HCT116 (cell line): ENCODE measurements around the gene PIGBOS1. TPM values are rescaled to one million over a fixed set of nuclear protein-coding genes. Genes with fewer than 3 reads are reported as not detected.

Experiments used
- ATAC-seq: fragments of 200-7000 bp; cut with Tn5 transposase; 2 replicates; pipeline ENCODE4 v1.9.1; 2020; ENCODE audit warnings: mild to moderate bottlenecking, moderate library complexity
- BruUV-seq: library from RNA; stranded (reverse); fragments of 400-500 nt; replicated peaks from 2 replicates; lab custom pipeline; 2021; lab: Mats Ljungman, UMichigan
- CTCF ChIA-PET: fragments of 300-600 bp; sonication (Branson Sonifier 250); formaldehyde crosslinking; loops from one replicate; lab custom pipeline; 2021; ENCODE audit warnings: antibody characterized with exemption; lab: Charles Lee
- POLR2A ChIA-PET: fragments of 300-600, 350-600 bp; sonication (Branson Sonifier 250); formaldehyde crosslinking; loops from one replicate; lab custom pipeline; 2021; ENCODE audit warnings: antibody characterized with exemption; lab: Charles Lee
- RAD21 ChIA-PET, 2 experiments: fragments of 300-600 bp; sonication (Branson Sonifier 250); formaldehyde crosslinking; loops; one replicate each; lab custom pipeline; 2023; ENCODE audit warnings: low total read pairs in 2 of 2; ENCODE audit not compliant: uncharacterized antibody in 2 of 2, unreplicated experiment in 2 of 2, low non-redundant PET in 1 of 2; lab: Charles Lee
- DNase-seq: peaks from one replicate; pipeline ENCODE4 v3.0.0-alpha.2; 2010; ENCODE audit warnings: low read depth, low spot score
- H2AFZ ChIP-seq: fragments of 200-600 bp; shearing (Covaris generic), sonication (generic); 2 replicates; pipeline ENCODE4 v1.6.1; 2017; ENCODE audit warnings: low read depth, mixed run types, mixed read lengths, antibody characterized with exemption, low read length; ENCODE audit not compliant: poor library complexity, severe bottlenecking
- H3K27ac ChIP-seq: 2 replicates; pipeline ENCODE4 v1.5.1; 2012; ENCODE audit warnings: low read depth, low read length
- H3K27me3 ChIP-seq: fragments of 200-600 bp; sonication (generic); 2 replicates; pipeline ENCODE4 v1.6.1; 2016; ENCODE audit warnings: mixed run types, low read length, mixed read lengths; ENCODE audit not compliant: insufficient read depth
- H3K36me3 ChIP-seq, 2 experiments: fragments of 200-500 bp in 1 of 2; fragments of 200-600 bp in 1 of 2; sonication (Bioruptor generic) in 1 of 2; sonication (generic) in 1 of 2; 2 replicates each; pipeline versions ENCODE4 v1.5.1 to v1.6.1; 2014 to 2016; ENCODE audit warnings: low read length in 2 of 2, inconsistent platforms in 1 of 2, mixed read lengths in 1 of 2, mixed run types in 1 of 2; ENCODE audit not compliant: insufficient read depth in 2 of 2, control insufficient read depth in 1 of 2
- H3K4me1 ChIP-seq, 2 experiments: fragments of 200-600 bp in 1 of 2; sonication (generic) in 1 of 2; 2 replicates each; pipeline versions ENCODE4 v1.5.1 to v1.6.1; 2012 to 2017; ENCODE audit warnings: low read length in 2 of 2, inconsistent platforms in 1 of 2, mild to moderate bottlenecking in 1 of 2, mixed read lengths in 1 of 2, mixed run types in 1 of 2, moderate library complexity in 1 of 2; ENCODE audit not compliant: insufficient read depth in 2 of 2, control insufficient read depth in 1 of 2
- H3K4me2 ChIP-seq: fragments of 200-600 bp; sonication (generic); 2 replicates; pipeline ENCODE4 v1.6.1; 2017; ENCODE audit warnings: mixed run types, low read length, mixed read lengths
- H3K4me3 ChIP-seq, 2 experiments: fragments of 200-600 bp in 1 of 2; sonication (generic) in 1 of 2; replicated peaks in 1 of 2; 2 replicates each; pipeline ENCODE4 v1.5.1; 2011 to 2016; ENCODE audit warnings: low read length in 2 of 2, control low read depth in 1 of 2, low read depth in 1 of 2, mild to moderate bottlenecking in 1 of 2, mixed read lengths in 1 of 2, mixed run types in 1 of 2
- H3K79me2 ChIP-seq: fragments of 200-600 bp; sonication (generic); 2 replicates; pipeline ENCODE4 v1.6.1; 2017; ENCODE audit warnings: mild to moderate bottlenecking, mixed run types, low read length, moderate library complexity, mixed read lengths; ENCODE audit not compliant: insufficient read depth
- H3K9ac ChIP-seq: fragments of 200-600 bp; sonication (generic); 2 replicates; pipeline ENCODE4 v1.6.1; 2016; ENCODE audit warnings: low read length, mixed read lengths
- H3K9me2 ChIP-seq: fragments of 200-600 bp; sonication (generic), shearing (Covaris generic); 2 replicates; pipeline ENCODE4 v1.6.1; 2017; ENCODE audit warnings: mixed run types, mild to moderate bottlenecking, moderate library complexity; ENCODE audit not compliant: insufficient read depth
- H3K9me3 ChIP-seq, 2 experiments: fragments of 200-500 bp in 1 of 2; fragments of 200-600 bp in 1 of 2; sonication (Bioruptor generic) in 1 of 2; sonication (generic) in 1 of 2; 2 replicates each; pipeline ENCODE4 v1.6.1; 2014 to 2017; ENCODE audit warnings: low read length in 2 of 2, mixed read lengths in 2 of 2, inconsistent platforms in 1 of 2, low read depth in 1 of 2, mild to moderate bottlenecking in 1 of 2, mixed run types in 1 of 2, moderate library complexity in 1 of 2; ENCODE audit not compliant: control insufficient read depth in 1 of 2, insufficient read depth in 1 of 2
- H4K20me1 ChIP-seq: fragments of 200-600 bp; sonication (generic), shearing (Covaris generic); 2 replicates; pipeline ENCODE4 v1.6.1; 2017; ENCODE audit warnings: mixed run types, mild to moderate bottlenecking, moderate library complexity; ENCODE audit not compliant: insufficient read depth
- CEBPB ChIP-seq: IDR thresholded peaks from 2 replicates; pipeline ENCODE4 v1.6.1; 2012; ENCODE audit warnings: low read depth
- ELF1 ChIP-seq: IDR thresholded peaks from 2 replicates; pipeline ENCODE4 v1.6.1; 2012; ENCODE audit warnings: low read depth, borderline replicate concordance
- EZH2phosphoT487 ChIP-seq: fragments of 200-600 bp; IDR thresholded peaks from 2 replicates; pipeline ENCODE4 v1.6.1; 2018; ENCODE audit warnings: antibody characterized with exemption, borderline replicate concordance
- FOSL1 ChIP-seq: IDR thresholded peaks from 2 replicates; pipeline ENCODE4 v1.6.1; 2012; ENCODE audit warnings: low read depth
- POLR2A ChIP-seq: IDR thresholded peaks from 2 replicates; pipeline ENCODE4 v1.7.0; 2011; ENCODE audit warnings: borderline replicate concordance; ENCODE audit not compliant: insufficient read depth, insufficient read length; ENCODE audit errors: extremely low read depth
- SIN3A ChIP-seq: IDR thresholded peaks from 2 replicates; pipeline ENCODE4 v1.6.1; 2012; ENCODE audit warnings: low read depth
- TCF7L2 ChIP-seq: IDR thresholded peaks from 2 replicates; pipeline ENCODE4 v1.7.0; 2011; ENCODE audit warnings: borderline replicate concordance, inconsistent platforms; ENCODE audit not compliant: insufficient read depth, insufficient read length; ENCODE audit errors: extremely low read depth
- intact Hi-C: fragments of 100-400 bp; cut with micrococcal nuclease; formaldehyde crosslinking; loops from 2 replicates; pipeline ENCODE4 v1.10.0; 2022
- total RNA-seq: library from RNA; stranded (reverse); gene quantifications from one replicate; pipeline ENCODE4 v1.2.1, GENCODE V29; 2021; ENCODE audit not compliant: unreplicated experiment
- TF ChIP-seq, protein P1 (sequence below): IDR thresholded peaks from 2 replicates; pipeline ENCODE4 v1.6.1; 2012
- TF ChIP-seq, protein P2 (sequence below): IDR thresholded peaks from 2 replicates; pipeline ENCODE4 v1.6.1; 2012

PIGBOS1 gene
- total RNA-seq, 1 experiment from 2014 or later, result 15.3 TPM

GRCh38 chr15:55283379-55284147 is 35.4 kb downstream of the PIGBOS1 start:
- H3K9me3 ChIP-seq, result no peaks in the 10 kb centered on the region
- no peaks in the 10 kb centered on the region for H3K9me2 ChIP-seq
- no peaks in the 10 kb centered on the region for H4K20me1 ChIP-seq
- RAD21 ChIA-PET, result no interaction called here
- no peak overlapping the region for H3K4me2 ChIP-seq
- no peak for ATAC-seq
- POLR2A ChIA-PET, result no interaction called here
- peaks cover 11 to 23% of the 10 kb centered on the region in 2 experiments for H3K4me1 ChIP-seq
- H3K4me3 ChIP-seq, result no peak overlapping the region
- DNase-seq, result no peak
- no TSS peak for BruUV-seq
- H3K27me3 ChIP-seq, result no peaks in the 10 kb centered on the region
- intact Hi-C loops, result no loop called here
- no peaks in the 10 kb centered on the region for H3K36me3 ChIP-seq
- CTCF ChIA-PET, result no interaction called here
- no peak overlapping the region for H2AFZ ChIP-seq
- H3K9ac ChIP-seq, result no peak overlapping the region
- no peak overlapping the region for H3K27ac ChIP-seq
- TF ChIP-seq FOSL1 (no peak), SIN3A (no peak), ELF1 (no peak), TCF7L2 (no peak), EZH2phosphoT487 (no peak)
- TF ChIP-seq, protein P1, sequence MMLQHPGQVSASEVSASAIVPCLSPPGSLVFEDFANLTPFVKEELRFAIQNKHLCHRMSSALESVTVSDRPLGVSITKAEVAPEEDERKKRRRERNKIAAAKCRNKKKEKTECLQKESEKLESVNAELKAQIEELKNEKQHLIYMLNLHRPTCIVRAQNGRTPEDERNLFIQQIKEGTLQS, result no peak
- TF ChIP-seq, protein P2, sequence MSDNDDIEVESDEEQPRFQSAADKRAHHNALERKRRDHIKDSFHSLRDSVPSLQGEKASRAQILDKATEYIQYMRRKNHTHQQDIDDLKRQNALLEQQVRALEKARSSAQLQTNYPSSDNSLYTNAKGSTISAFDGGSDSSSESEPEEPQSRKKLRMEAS, result no peak
- no peaks in the 10 kb centered on the region for H3K79me2 ChIP-seq

DNA sequence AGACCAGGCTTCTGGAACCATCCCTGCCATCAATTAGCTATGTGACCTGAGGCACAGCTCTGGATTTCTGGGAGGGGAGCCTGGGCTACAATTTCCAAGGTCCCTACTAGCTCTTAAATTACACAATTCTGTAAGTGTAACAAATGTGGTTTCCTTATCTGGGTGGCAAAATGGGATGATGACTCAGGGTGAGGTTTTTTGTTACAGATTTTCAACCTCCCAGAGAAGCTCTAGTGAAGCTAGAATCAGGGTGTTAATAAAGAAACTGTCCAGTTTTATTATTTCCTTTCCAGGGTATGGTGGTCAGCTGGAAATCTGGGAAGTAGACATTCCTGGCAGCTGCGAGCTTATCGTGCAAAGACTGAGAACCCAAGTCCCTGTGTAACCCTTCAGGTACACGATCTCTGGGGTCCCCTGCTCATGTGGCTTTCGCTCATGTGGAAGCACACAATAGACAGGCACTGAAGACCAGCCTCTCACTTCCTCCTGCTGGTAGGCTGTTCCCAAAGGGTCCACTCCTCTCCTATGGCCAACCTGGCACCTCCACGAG is 36.6 kb downstream of the PIGBOS1 start:
- ChIA-PET CTCF (no interaction called here), RAD21 (no interaction called here), POLR2A (no interaction called here)
- TF ChIP-seq POLR2A (no peak), CEBPB (0 out of 2 replicates have a peak, but pooled peaks have one; percentile 16), EZH2phosphoT487 (no peak)
- H4K20me1 ChIP-seq, result no peaks in the 10 kb centered on the region
- no peaks in the 10 kb centered on the region for H3K79me2 ChIP-seq
- peaks cover 11 to 22% of the 10 kb centered on the region in 2 experiments for H3K4me1 ChIP-seq
- no TSS peak for BruUV-seq
- no peak overlapping the region for H3K9ac ChIP-seq
- no peak overlapping the region for H3K27ac ChIP-seq
- H3K27me3 ChIP-seq, result no peaks in the 10 kb centered on the region
- H3K9me3 ChIP-seq, result no peaks in the 10 kb centered on the region
- H3K9me2 ChIP-seq, result no peaks in the 10 kb centered on the region
- no peak for ATAC-seq
- intact Hi-C loops, result no loop called here
- H3K4me3 ChIP-seq, result no peak overlapping the region
- H3K36me3 ChIP-seq, result no peaks in the 10 kb centered on the region
- no peak for DNase-seq
- no peak overlapping the region for H3K4me2 ChIP-seq
- H2AFZ ChIP-seq, result no peak overlapping the region
